Stimulated activated CD4-positive, alpha-beta T cell treated with anti-CD3 and anti-CD28 coated beads, TNF-alpha, amount 100 ng/mL, for 24 hours (primary cell): ENCODE results near the gene EML4.

Experiments used
- DNase-seq, 3 experiments: peaks; one replicate each; pipeline ENCODE4 v3.0.0-alpha.2; 2020; ENCODE audit warnings: low read depth in 3 of 3

Gene EML4

DNA sequence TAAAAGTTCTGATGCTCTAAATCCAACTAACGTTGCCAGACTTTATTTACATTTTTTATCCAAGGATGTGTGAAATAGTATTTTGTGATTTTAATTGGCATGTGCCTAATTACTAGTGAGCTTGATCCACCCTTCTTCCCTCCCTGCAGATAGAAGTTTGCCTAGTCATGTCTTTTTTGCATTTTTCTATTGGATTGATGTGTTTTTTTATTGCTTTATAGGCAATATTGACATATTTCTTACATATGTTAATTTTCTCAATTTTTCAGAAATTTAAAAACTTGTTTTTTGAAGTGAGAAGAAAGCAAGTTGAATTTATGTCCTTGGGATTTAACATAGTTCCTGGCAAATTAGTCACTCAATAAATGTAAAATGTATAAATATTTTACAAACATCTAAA lies 56.4 kb downstream of the EML4 start:
- no peak for DNase-seq

- no peak for DNase-seq
Measured at GRCh38 chr2:42227491-42227890, 58.3 kb downstream of the EML4 start.

DNA sequence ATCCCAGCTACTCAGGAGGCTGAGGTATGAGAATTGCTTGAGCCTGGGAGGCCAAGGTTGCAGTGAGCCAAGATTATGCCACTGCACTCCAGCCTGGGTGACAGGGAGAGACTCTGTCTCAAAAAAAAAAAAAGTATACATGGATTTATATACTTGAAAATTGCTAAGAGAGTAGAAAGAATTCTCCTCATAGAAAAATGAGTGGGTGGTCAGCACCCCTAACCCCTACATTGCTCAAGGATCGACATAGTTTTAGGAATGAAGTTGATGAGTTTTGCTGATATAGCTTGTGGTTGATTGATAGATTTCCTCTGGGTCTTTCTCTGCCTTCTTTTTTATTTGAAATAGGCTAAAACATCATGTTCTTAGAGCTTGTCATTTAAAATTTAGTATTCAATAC lies 58.9 kb downstream of the EML4 start:
- no peak for DNase-seq

- DNase-seq, result no peak
Measured at GRCh38 chr2:42229949-42230348, 60.8 kb downstream of the EML4 start.

GRCh38 chr2:42230891-42231290 lies 61.7 kb downstream of the EML4 start:
- no peak for DNase-seq

GRCh38 chr2:42232024-42232423 lies 62.9 kb downstream of the EML4 start:
- DNase-seq, result no peak

GRCh38 chr2:42233976-42234441 lies 64.9 kb downstream of the EML4 start:
- DNase-seq, result no peak

- no peak for DNase-seq
Measured at GRCh38 chr2:42236911-42237310, 67.8 kb downstream of the EML4 start.

GRCh38 chr2:42238644-42239288 lies 69.6 kb downstream of the EML4 start:
- peak in 1 of 3 experiments; percentile 26 for DNase-seq

DNA sequence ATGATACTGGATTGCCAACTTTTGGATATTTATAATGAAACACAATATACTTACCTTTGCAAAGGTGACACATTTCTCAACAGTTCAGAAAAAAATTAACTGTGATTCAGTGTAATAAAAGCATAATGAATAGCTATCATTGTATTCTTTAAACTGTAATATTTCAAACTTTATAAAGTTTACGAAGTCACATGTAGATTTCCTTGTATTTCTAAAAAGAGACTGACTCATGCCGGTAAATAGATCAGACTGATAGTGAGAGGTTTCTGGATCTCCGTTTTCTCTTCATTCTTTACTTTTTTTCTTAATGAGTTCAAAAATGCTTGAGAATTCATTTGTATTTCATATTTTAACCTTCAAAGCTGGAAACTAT lies 70.1 kb downstream of the EML4 start:
- no peak for DNase-seq

- DNase-seq, result no peak
Measured at GRCh38 chr2:42239811-42240210, 70.7 kb downstream of the EML4 start.

- DNase-seq, result no peak
Measured at GRCh38 chr2:42241517-42241916, 72.4 kb downstream of the EML4 start.

GRCh38 chr2:42243297-42243696 lies 74.1 kb downstream of the EML4 start:
- no peak for DNase-seq

DNA sequence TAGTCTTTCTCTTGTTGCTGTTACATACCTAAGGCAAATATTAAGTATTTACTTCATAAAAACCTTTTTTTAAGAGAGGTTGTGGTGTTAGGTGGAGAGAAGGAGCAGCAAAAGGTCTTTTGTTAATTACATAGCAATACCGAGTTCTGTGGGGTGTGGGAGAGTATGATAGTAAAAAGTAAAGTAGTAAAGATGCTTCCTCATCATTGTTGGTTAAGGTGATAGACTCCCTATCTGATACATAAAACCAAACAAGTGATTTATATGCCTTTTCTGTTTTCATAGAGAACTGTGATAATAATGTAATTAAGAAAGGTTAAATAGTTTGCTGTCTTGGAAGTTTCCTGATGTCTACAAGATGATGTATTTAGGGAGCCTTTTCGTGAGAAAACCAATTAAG lies 75.4 kb downstream of the EML4 start:
- no peak for DNase-seq

DNA sequence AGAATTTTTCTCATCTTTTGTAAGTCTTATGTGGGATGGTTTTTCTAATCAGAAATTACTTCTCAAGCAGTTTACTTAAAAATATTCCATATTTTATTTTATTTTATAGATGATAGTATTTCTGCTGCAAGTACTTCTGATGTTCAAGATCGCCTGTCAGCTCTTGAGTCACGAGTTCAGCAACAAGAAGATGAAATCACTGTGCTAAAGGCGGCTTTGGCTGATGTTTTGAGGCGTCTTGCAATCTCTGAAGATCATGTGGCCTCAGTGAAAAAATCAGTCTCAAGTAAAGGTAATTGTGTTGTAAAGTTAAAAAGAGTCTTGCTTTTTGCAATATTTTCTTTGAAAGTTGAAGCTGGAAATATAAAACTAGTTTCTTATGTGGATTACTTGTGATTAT lies 76.2 kb downstream of the EML4 start:
- DNase-seq, result no peak

- DNase-seq, result no peak
Measured at GRCh38 chr2:42246562-42246961, 77.4 kb downstream of the EML4 start.

GRCh38 chr2:42248846-42249245 lies 79.7 kb downstream of the EML4 start:
- no peak for DNase-seq

DNA sequence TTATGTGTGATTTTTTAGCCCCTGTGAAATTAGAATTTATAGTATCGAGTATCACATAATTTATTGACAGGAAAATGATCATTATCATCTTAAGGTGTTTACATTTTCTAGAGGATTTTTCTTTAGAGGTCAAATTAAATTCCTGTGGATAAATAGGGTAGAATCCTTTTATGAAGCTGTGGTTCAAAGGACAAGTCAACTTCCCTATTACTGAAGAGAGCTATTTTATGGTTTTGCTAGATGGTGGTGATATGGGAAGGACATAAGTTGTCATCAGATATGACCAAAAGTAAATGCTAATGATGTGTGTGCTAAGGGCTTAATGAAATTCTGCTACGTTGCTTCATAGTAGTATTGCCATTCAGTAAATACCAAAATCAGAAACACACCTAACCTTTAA lies 80.1 kb downstream of the EML4 start:
- DNase-seq, result no peak

GRCh38 chr2:42249887-42250286 lies 80.7 kb downstream of the EML4 start:
- DNase-seq, result no peak

- DNase-seq, result no peak
Measured at GRCh38 chr2:42250925-42251324, 81.8 kb downstream of the EML4 start.

- DNase-seq, result no peak
Measured at GRCh38 chr2:42252464-42252863, 83.3 kb downstream of the EML4 start.

DNA sequence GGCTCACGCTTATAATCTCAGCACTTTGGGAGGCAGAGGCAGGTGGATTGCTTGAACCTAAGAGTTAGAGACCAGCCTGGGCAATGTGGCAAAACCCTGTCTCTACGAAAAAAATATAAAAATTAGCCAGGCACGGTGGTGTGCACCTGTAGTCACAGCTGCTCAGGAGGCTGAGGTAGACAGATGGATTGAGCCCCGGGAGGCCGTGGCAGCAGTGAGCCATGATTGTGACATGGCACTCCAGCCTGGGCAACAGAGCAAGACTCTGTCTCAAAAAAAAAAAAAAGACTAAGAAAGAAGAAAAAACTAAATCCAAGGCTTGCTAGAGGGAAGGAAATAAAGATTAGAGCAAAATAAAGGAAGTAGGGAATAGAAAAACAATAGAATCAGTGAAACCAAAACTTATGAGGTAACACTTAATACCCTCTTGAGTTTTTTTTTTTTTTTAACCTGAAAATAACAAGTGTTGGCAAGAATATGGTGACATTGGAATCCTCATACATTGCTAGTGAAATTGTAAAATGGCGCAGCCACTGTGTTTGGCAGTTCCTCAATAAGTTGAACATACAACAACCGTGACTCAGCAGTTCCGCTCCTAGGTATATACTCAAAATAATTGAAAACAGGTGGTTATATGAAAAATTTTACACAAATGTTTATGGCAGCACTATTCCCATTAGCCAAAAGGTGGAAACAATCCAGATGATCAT lies 85.2 kb downstream of the EML4 start:
- DNase-seq, result no peak

DNA sequence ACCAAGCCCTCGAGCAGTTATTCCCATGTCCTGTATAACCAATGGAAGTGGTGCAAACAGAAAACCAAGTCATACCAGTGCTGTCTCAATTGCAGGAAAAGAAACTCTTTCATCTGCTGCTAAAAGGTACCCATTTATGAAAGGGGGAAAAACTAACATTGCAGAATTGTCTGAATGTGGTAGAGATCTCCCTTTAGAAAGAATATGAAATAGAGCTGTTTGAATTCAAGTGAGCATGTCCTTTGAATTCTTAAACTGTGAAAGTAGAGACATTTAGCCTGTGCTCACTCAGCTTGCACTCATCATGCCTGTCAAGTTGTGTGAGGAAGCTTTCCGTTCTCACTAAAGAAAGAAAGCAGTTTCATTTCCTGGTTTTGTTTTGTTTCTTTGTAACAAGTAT lies 87.4 kb downstream of the EML4 start:
- no peak for DNase-seq
